ENCODE data around the gene OR5K3.

OR5K3 gene

DNA sequence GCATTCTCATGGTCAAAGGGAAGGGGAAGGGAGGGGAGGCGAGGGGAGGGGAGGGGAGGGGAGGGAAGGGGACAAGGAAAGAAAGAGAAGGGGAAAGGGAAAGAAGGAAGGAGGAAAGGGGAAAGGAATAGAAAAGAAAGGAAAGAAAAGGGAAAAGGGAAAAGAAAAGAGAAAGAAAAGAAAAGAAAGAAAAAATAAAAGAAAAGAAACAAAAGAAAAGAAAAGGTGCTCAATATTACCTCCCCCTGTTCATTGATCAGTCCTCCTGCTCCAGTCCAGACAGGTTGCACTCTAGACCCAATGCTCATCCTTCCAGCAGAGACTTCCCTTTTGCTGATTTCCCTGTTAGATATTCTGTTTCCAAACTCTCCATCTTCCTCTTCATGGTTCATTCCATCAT, 18.0 kb upstream of the OR5K3 start:
- Histone ChIP-seq H3K9me3 (replicated peaks; ENCODE audit: insufficient read depth, low read length) (no peaks in the 10 kb centered on the region), H3F3A (ENCODE audit: insufficient read depth, low read length) (no peaks in the 10 kb centered on the region), H3K79me2 (ENCODE audit: low read length) (no peaks in the 10 kb centered on the region), H3K9me2 (replicated peaks; ENCODE audit: insufficient read depth, low read length) (no peaks in the 10 kb centered on the region), H3K36me3 (replicated peaks; ENCODE audit: insufficient read depth, low read length) (no peaks in the 10 kb centered on the region), H3K9ac (ENCODE audit: low read length) (no peak overlapping the region), H2AFZ (ENCODE audit: low read length) (no peak overlapping the region), H3K4me3 (ENCODE audit: low read length) (no peak overlapping the region), H3K4me2 (ENCODE audit: low read depth, low read length) (no peak overlapping the region), H3K27me3 (replicated peaks; ENCODE audit: insufficient read depth, low read length) (no peaks in the 10 kb centered on the region), H3K4me1 (ENCODE audit: low read length) (no peaks in the 10 kb centered on the region), H4K20me1 (ENCODE audit: insufficient read depth, low read length) (no peaks in the 10 kb centered on the region), H3K27ac (ENCODE audit: low read length) (no peak overlapping the region)
- DNase-seq = no peak
- TF ChIP-seq, protein P1, sequence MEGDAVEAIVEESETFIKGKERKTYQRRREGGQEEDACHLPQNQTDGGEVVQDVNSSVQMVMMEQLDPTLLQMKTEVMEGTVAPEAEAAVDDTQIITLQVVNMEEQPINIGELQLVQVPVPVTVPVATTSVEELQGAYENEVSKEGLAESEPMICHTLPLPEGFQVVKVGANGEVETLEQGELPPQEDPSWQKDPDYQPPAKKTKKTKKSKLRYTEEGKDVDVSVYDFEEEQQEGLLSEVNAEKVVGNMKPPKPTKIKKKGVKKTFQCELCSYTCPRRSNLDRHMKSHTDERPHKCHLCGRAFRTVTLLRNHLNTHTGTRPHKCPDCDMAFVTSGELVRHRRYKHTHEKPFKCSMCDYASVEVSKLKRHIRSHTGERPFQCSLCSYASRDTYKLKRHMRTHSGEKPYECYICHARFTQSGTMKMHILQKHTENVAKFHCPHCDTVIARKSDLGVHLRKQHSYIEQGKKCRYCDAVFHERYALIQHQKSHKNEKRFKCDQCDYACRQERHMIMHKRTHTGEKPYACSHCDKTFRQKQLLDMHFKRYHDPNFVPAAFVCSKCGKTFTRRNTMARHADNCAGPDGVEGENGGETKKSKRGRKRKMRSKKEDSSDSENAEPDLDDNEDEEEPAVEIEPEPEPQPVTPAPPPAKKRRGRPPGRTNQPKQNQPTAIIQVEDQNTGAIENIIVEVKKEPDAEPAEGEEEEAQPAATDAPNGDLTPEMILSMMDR (IDR thresholded peaks at IDR 0.05; ENCODE audit: low read length) = no peak
- TF ChIP-seq EZH2 (optimal IDR thresholded peaks at IDR 0.05; ENCODE audit: low read depth, low read length) (no peak), EZH2phosphoT487 (IDR thresholded peaks at IDR 0.05; ENCODE audit: low read length) (no peak)

DNA sequence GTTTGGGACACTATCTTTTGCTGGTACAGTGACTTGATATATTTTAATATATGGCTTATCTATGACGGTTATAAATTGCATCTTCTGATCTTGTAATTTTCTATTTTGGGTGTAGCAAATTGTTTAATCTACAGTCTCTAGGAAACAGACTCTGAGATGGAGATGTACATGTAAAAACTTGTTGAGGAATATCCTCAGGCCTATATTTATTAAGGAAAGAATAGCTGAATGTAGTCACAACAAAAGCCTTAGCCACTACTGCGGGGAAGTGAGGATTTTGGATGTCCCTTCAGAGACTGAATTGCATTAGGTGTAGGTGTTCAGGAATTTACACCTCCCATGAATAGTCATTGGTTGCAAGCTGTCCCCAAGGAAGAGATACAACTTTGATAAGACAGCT, 13.8 kb upstream of the OR5K3 start:
- no peak for DNase-seq
- Histone ChIP-seq H3K4me3 (ENCODE audit: low read length) (no peak overlapping the region), H3K36me3 (replicated peaks; ENCODE audit: insufficient read depth, low read length) (no peaks in the 10 kb centered on the region), H3K27ac (ENCODE audit: low read length) (no peak overlapping the region), H3K27me3 (replicated peaks; ENCODE audit: insufficient read depth, low read length) (no peaks in the 10 kb centered on the region), H3K9me3 (replicated peaks; ENCODE audit: insufficient read depth, low read length) (no peaks in the 10 kb centered on the region), H3K79me2 (ENCODE audit: low read length) (no peaks in the 10 kb centered on the region), H2AFZ (ENCODE audit: low read length) (no peak overlapping the region), H4K20me1 (ENCODE audit: insufficient read depth, low read length) (no peaks in the 10 kb centered on the region), H3K9ac (ENCODE audit: low read length) (no peak overlapping the region), H3F3A (ENCODE audit: insufficient read depth, low read length) (no peaks in the 10 kb centered on the region), H3K4me1 (ENCODE audit: low read length) (no peaks in the 10 kb centered on the region), H3K9me2 (replicated peaks; ENCODE audit: insufficient read depth, low read length) (no peaks in the 10 kb centered on the region), H3K4me2 (ENCODE audit: low read depth, low read length) (no peak overlapping the region)
- TF ChIP-seq EZH2 (optimal IDR thresholded peaks at IDR 0.05; ENCODE audit: low read depth, low read length) = no peak
- TF ChIP-seq EZH2phosphoT487 (IDR thresholded peaks at IDR 0.05; ENCODE audit: low read length) = no peak
- TF ChIP-seq, protein P1 (IDR thresholded peaks at IDR 0.05; ENCODE audit: low read length) = no peak

DNA sequence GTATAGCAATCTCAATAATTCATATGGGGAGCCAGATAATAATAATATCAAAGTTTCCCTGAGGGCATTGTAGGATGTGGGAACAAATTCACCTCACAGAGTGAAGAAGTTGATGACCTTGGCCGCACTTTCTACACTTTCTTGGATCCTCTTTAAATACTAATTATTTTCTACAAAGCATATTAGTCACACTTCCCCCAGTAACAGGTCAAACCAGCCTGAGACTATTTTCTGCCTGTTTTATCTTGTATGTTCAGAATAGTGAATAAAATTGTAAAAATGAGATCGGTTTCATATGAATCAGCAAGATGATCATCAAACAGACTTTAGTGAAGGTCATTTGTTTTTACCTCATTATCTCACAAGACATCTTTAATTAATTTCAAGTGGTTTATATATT, 2.3 kb upstream of the OR5K3 start:
- H3K4me3 ChIP-seq (ENCODE audit: low read length) = no peak overlapping the region
- H3K4me1 ChIP-seq (ENCODE audit: low read length) = no peaks in the 10 kb centered on the region
- H3F3A ChIP-seq (ENCODE audit: insufficient read depth, low read length) = no peaks in the 10 kb centered on the region
- no peaks in the 10 kb centered on the region for H4K20me1 ChIP-seq (ENCODE audit: insufficient read depth, low read length)
- H3K27me3 ChIP-seq (replicated peaks; ENCODE audit: insufficient read depth, low read length) = no peaks in the 10 kb centered on the region
- no peaks in the 10 kb centered on the region for H3K36me3 ChIP-seq (replicated peaks; ENCODE audit: insufficient read depth, low read length)
- H3K79me2 ChIP-seq (ENCODE audit: low read length) = no peaks in the 10 kb centered on the region
- H2AFZ ChIP-seq (ENCODE audit: low read length) = no peak overlapping the region
- H3K9ac ChIP-seq (ENCODE audit: low read length) = no peak overlapping the region
- no peak overlapping the region for H3K4me2 ChIP-seq (ENCODE audit: low read depth, low read length)
- TF ChIP-seq, protein P1 (IDR thresholded peaks at IDR 0.05; ENCODE audit: low read length) = no peak
- TF ChIP-seq EZH2phosphoT487 (IDR thresholded peaks at IDR 0.05; ENCODE audit: low read length) (no peak), EZH2 (optimal IDR thresholded peaks at IDR 0.05; ENCODE audit: low read depth, low read length) (no peak)
- no peak overlapping the region for H3K27ac ChIP-seq (ENCODE audit: low read length)
- H3K9me3 ChIP-seq (replicated peaks; ENCODE audit: insufficient read depth, low read length) = no peaks in the 10 kb centered on the region
- H3K9me2 ChIP-seq (replicated peaks; ENCODE audit: insufficient read depth, low read length) = no peaks in the 10 kb centered on the region
- no peak for DNase-seq
